Right lobe of liver (tissue), 4 donors: ENCODE data around the gene PHOSPHO1.

ENCODE experiments used
- CTCF ChIP-seq, 4 donors: fragments of 200-600 bp in 3 of 4; fragments of 450-650 bp in 1 of 4; IDR thresholded peaks; one replicate each; pipeline versions ENCODE4 v1.5.1 to v1.8.0; 2016 to 2022; ENCODE audit warnings: antibody characterized with exemption in 4 of 4, mild to moderate bottlenecking in 2 of 4
- POLR2A ChIP-seq: fragments of 450-650 bp; IDR thresholded peaks from one replicate; pipeline ENCODE4 v1.6.1; 2017; ENCODE audit warnings: antibody characterized with exemption, mild to moderate bottlenecking
- donor health status: DM: no; HTN: no; CAD: no.
- donor health status: DM: no; HTN: no; CAD: no.
- donor health status: DM: no; HTN: yes; CAD: no.

- TF ChIP-seq CTCF (IDR thresholded peaks at IDR 0.05) (peak; percentile 54 to 68 (median 61)), POLR2A (no peak)
These were observed 6.9 kb downstream of the PHOSPHO1 start for GRCh38 chr17:49223517-49224197.
